MM.1S (cell line): Measurements from ENCODE around the gene BBOX1.

Source experiments
- CTCF ChIP-seq: fragments of 300-600 bp; sonication (generic); IDR thresholded peaks from 2 replicates; pipeline ENCODE4 v1.5.1; 2016; ENCODE audit warnings: antibody characterized with exemption, low read length, mixed read lengths
- EZH2 ChIP-seq: fragments of 300-600 bp; sonication (generic); optimal IDR thresholded peaks from 2 replicates; pipeline ENCODE3; 2017; ENCODE audit warnings: low read depth, mild to moderate bottlenecking, antibody characterized with exemption, low read length, mixed read lengths

GRCh38 chr11:27046956-27047355, 6.3 kb downstream of the BBOX1 start:
- TF ChIP-seq CTCF = no peak
- no peak for TF ChIP-seq EZH2
